GM19395 (cell line): Measurements from ENCODE around the gene GNPTAB.

Experiments used
- ATAC-seq: cut with Tn5 transposase; IDR thresholded peaks from one replicate; pipeline ENCODE4 v1.9.1; 2021; ENCODE audit warnings: mild to moderate bottlenecking, moderate library complexity; ENCODE audit not compliant: unreplicated experiment

GNPTAB gene

DNA sequence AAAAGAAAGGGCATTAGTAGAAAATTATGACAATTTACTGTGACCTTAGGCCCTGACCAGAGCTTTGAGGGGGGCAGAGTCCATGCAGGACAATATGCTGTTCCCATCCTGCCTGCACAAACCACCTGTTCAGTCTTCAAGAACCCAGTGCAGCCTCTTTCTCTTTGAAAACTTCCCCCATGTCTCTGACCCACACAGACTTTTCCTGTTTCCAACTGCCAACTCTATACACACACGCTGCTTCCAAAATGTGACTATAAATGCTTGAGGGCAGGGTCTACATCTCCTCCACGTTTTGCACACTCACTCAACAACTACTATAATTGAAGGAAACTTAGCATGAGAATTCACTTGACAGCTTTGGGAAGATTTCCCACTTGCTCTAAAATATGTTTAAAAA is 54.9 kb downstream of the GNPTAB start:
- no peak for ATAC-seq

DNA sequence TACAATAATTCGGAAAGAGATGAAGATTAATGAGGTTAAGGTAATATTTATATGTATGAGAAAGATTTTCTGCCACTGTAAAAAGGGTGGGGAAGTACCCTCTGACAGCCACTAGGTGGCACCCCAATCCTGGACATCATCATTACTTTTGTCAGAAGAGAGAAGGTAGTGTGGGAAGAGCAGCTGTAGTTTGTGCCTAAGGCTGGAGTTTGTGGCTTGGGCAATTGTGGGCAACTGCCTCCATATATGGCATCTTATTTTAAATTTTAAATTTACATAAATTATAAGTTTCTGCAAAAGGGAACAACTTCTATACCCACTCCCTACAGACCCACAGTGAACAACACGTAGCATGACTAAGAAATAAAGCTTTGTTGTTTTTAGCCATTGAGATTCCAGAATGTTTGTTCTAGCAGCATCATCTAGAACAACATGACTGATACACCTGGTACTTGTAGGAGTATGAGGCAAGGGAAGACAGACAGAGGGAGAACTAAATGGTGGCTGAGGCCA is 57.1 kb downstream of the GNPTAB start:
- ATAC-seq, result peak; percentile 91

- no peak for ATAC-seq
Observed at GRCh38 chr12:101772012-101772775, 58.6 kb downstream of the GNPTAB start.

GRCh38 chr12:101769865-101770264 is 60.9 kb downstream of the GNPTAB start:
- ATAC-seq, result no peak

GRCh38 chr12:101768781-101769180 is 62.0 kb downstream of the GNPTAB start:
- ATAC-seq, result no peak

DNA sequence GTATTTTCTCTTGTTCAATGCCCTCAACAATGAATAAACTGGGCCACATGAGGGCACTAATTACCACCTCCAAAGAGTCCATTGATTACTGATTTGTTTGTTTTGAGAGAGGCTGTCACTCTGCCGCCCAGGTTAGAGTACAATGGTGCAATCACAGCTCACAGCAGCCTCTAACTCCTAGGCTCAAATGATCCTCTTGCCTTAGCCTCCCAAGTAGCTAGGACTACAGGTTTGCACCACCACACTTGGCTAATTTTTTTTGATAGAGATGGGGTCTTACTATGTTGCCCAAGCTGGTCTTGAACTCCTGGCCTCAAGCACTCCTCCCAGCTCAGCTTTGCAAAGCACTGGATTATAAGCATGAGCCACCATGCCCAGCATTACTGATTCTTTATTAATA is 63.2 kb downstream of the GNPTAB start:
- ATAC-seq, result no peak

- ATAC-seq, result no peak
Observed at GRCh38 chr12:101764051-101764792, 66.5 kb downstream of the GNPTAB start.

DNA sequence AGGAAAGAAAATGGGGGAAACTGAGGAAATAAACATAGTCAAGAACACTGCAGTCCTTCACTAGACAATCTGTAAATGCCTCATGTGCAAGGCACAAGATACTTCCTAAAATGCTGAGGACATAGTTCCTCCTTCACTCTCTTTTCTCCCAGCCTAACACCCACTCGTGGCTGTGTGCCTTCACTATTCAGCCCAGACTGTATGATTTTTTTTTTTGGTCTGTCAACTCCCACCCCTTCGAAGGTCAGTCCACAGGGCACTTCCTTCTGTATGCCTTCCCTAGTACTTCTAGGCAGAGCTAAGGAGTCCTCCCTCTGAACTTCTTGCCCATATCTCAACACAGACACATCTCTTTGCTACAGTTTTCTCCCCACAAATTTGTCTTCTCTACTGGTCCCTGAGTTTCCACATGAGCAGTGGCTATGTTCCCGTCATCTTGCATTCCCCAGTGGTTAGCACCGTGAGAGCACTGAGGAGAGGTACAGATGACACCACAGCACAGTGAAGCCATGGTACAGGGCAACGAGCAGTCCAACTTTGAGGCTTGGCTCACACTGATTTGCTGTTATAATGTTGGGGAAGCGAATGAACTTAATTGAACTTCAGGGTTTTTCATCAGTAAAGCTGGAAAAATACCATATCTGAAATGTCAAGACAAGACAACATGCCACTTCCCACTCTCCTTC is 67.4 kb downstream of the GNPTAB start:
- no peak for ATAC-seq

DNA sequence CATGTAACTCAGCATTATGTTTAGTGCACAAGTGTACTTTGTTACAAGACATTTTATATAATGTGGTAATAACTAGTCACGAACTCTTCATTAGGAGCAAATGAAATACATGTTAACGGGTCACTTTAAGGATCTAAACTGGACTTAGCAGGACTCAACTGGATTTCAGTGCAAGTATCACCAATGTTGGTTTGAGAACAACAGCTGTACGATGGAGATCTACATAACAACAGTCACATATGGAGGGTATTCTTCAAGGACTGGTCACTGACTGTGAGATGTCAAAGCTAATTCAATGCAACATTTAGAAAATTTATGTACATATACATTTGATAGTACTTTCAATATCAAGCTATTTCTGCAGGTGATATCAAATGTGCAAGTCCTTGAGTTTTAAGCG is 69.0 kb downstream of the GNPTAB start:
- no peak for ATAC-seq

DNA sequence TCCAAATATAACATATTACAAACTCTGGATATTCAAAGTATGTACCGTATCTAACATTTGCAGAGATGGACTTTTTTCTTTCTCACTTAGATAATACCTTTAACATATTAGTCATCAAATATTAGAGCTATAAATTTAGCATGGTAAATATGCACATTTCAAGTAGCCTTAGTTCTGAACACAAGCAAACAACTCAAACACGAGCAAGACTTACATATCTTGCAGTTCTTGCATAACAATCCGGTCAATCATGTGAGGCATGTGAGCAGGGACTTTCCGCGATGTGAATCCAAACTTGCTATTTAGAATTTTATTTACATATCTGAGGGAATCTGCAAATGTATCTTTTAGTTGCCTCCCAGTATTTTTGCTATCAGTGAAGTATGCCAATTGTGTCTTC is 69.4 kb downstream of the GNPTAB start:
- no peak for ATAC-seq

DNA sequence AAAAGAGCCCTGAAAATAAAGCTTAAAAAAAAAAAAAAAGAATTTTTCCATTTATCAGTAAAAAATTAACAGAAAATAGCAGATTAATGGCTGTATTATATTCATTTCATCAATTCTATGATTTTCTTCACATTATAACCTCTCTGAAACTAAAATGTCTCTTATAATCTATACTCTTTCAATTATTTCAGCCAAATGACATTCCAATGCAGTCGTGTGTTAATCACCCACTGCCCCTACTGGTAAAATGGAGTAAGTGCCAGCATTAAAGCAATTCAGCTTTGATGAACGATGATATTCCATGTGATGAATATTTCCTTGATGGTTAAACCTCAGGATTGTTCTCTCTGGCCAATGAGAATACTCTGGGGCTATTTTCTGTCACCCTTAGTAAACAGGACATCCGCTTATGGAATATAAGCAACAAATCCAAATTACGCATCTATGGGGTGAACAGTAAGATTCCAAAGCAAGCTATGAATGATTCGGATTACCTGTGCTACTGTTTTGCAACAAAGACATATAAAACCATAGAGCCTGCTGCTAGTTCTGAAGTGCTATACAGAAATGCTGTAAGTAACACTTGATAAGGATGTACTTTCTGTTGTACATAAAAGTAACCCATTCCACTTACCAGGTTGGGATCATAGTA is 71.2 kb downstream of the GNPTAB start:
- peak; percentile 67 for ATAC-seq

DNA sequence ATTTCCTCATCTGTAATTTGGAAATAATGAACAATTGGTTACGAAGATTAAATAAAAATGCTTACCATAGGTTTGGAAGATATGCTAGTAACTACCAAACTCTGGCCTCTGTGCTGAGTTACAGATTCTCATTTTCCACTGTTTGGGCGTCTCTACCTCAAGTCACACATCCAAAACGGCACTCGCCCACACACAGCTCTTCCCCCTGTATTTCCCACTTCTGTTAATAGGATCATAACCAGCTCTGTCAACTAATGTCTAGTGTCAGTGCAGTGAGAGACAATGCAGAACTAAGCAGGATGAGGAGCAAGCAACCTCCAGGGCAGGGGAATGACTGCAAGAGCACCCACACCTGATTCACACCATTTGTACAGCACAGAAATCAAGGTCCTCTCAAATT is 80.6 kb downstream of the GNPTAB start:
- no peak for ATAC-seq

DNA sequence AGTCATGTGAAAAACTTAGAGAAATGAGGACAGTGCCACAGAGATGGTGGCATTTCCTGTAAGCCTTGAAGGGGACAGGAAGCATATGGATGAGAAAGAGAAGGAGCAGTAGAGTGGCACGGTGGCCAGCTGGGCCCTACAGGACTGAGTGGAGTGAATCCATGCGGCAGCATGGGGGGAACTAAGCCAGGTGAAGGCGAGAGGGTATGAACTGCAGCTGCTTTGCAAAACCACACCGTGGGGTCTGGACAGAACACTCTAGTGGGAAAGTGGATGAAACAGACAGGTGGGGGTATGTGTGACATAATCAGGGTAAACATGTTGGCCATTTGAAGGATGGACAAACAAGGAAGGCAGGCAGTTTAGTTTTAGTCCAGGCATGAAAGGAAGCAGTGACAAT is 81.1 kb downstream of the GNPTAB start:
- ATAC-seq, result no peak

DNA sequence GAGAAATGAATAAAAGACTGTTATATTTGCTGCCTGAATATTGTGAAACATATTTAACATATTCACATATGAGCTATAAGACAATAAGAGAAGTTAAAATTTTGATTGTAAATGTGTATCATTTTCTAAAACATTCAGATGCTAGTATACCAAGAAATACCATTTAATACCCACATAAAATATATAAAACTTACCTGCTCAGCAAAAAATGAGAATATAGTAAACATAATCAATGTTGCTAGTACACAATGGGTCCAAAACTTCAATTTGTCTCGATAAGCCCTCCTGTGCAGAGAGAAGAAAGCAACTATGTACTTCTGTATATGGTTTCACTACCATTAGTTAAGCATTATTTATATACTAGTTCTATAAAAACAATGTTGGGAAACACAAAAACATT is 81.9 kb downstream of the GNPTAB start:
- no peak for ATAC-seq

- ATAC-seq, result no peak
Observed at GRCh38 chr12:101747697-101748096, 83.1 kb downstream of the GNPTAB start.

DNA sequence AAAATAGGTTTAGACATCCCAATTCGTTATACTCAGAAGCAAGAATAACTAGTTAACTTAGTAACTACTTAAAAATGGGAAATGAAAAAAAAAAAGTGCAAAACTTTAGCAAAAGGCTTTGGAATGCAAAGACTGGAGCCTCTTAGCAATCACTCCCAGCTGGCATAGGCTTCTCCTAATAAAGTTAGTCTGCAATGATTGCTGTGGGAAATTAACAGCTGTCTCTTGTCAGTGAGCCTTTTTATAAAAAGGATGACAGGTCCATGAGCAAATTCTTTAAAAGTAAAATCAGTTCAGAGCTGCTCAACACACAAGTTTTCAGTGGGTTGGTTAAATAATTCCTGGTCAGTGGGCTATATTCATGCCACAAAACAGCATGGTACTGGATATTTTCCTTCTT is 84.1 kb downstream of the GNPTAB start:
- ATAC-seq, result no peak

DNA sequence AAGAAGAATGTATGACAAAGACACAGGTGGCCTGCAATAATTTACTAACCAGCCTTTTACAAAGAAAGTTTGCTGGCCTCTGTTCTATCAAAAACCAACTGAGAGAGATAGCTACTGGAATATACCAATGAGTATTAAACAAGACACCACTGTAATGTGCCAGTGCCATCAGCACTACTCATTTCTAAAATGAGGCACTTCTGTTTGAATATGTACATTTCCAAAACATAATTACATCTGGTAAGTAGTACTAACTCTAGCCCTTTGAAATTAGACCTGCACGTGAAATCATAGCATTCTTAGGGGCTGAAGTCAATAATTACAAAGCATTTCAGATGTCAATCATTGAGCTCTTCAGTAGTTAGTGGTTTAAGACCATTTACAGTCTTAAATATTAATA is 84.6 kb downstream of the GNPTAB start:
- no peak for ATAC-seq

- ATAC-seq, result no peak
Observed at GRCh38 chr12:101745481-101745880, 85.3 kb downstream of the GNPTAB start.

- peak; percentile 98 for ATAC-seq
Observed at GRCh38 chr12:101743724-101744472, 86.9 kb downstream of the GNPTAB start.

GRCh38 chr12:101743242-101743641 is 87.5 kb downstream of the GNPTAB start:
- peak; percentile 2 for ATAC-seq
